Stimulated activated CD8-positive, alpha-beta memory T cell treated with anti-CD3 and anti-CD28 coated beads, Interleukin-15, amount 100 ng/mL, for 24 hours (primary cell): ENCODE measurements around the gene ATRN.

ENCODE experiments used
- DNase-seq: peaks from one replicate; pipeline ENCODE4 v3.0.0-alpha.2; 2020; ENCODE audit warnings: low read depth

ATRN gene

DNA sequence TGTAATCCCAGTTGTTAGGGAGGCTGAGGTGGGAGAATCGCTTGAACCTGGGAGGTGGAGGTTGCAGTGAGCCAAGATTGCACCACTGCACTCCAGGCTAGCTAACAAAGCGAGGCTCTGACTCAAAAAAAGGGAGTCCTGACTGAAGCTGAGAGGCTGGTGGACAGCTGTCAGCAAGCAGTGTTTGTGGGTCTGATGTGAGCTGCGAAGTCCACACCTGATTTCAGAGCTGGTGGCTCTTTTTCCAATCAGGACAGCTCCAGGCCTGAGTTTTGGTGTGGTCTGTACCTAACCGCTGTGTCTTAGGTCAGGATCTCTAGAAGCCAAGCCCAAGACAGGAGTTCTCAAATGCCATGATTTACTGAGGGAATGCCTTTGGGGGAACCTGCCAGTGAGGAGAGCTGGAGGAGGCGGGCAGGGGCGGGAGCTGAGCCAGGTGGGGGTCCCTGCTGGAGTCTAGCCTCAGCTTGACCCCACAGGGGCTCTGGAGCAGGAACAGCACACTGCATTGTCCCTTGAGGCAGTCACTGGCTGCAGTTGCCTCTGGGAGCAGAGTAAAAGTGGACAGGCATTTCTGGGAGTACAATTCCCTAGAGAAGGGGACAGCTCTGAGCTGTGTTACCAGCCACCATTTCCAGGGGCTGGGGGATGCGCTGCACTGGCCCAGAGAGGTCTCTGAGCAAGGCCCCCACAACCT, 187.3 kb downstream of the ATRN start:
- DNase-seq = no peak

- DNase-seq = no peak
Measured at GRCh38 chr20:3658716-3659491, 188.1 kb downstream of the ATRN start.

DNA sequence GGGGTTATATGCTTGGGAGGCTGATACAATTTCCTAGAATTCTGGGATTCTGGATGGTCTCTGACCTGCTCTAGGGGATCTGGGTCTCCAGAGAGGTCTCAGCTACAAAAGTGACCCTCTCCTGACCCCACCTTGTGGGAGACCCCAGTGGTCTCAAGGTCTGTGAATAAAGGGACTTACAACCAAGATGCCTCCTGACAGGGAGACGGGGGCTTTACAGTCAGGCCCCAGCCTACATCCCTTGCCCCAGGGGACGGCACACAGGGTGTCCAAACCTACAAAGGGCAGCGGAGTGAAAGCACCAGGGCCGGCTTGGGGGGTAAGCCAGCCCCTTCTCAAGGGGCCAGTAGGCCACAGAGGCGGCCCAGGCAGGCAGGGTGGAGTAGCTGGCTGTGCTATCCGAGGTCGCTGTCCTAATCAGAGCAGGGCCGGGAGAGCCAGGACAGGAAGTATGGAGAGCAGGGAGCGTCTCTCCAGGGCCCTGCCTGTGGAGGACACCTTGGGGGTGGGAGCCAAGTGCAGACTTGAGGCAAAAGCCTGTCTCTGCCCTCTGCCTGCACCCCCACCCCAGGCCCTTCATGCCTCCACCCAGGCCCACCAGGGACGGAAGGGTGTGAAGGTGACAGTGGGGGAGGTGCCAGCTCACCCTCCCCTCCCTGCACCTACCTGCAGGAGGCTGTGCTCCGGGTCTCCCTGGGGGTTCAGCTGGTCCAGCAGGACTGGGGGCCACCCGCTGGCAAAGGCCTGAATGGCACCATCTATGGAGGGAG, 188.9 kb downstream of the ATRN start:
- no peak for DNase-seq

- DNase-seq = no peak
Measured at GRCh38 chr20:3660262-3661059, 189.6 kb downstream of the ATRN start.

- no peak for DNase-seq
Measured at GRCh38 chr20:3661060-3661813, 190.4 kb downstream of the ATRN start.

DNA sequence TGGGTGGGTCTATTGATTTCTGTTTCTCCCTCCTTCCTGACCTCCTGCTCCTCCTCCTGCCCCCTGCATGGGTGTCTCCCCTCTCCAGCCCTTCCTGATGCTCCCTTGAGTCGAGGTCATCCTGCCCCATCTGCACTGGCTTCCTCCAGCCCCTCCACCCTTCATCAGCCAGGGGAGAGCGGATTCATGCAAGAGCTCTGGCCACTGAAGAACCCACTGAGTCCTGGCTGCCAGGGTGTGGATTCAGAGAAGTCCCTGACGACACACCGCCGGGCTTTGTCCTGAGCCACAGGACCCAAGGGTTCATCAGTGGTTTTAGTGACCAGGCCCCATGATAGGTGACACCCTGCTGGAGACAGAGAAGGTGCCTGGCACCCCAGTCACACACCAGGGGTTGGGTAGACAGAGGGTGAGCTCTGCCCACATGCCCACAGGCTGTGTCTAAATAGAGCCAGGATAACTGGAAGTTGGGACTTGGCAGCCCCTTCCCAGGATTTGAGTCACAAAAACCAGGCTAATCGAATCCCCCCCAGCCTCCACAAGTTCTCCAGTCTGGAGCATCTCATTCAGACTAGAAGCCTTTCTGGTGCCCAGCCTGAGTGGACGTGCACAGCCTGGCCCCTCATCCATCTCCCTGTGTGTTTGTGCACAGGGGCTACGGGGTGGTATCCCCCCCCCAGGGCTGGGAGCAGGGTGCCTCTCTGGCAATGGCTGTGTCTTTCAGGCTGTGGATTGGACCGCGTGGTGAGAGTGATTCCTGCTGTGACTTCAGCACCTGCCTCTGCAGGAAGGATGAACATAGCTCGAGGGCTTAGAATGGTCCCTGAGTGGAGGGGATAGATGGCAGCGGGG, 191.2 kb downstream of the ATRN start:
- DNase-seq = no peak

- no peak for DNase-seq
Measured at GRCh38 chr20:3663031-3663701, 192.3 kb downstream of the ATRN start, which contains the start of gene GFRA4. Gene GFRA4 (minus strand): TSS chr20:3663399. CDS start chr20:3663399, 0 bp downstream.

GRCh38 chr20:3663858-3664257, 193.0 kb downstream of the ATRN start:
- DNase-seq = no peak

GRCh38 chr20:3667434-3668037, 196.7 kb downstream of the ATRN start:
- DNase-seq = no peak

- DNase-seq = no peak
Measured at GRCh38 chr20:3669710-3670367, 199.0 kb downstream of the ATRN start.

- no peak for DNase-seq
Measured at GRCh38 chr20:3670511-3670910, 199.7 kb downstream of the ATRN start.

DNA sequence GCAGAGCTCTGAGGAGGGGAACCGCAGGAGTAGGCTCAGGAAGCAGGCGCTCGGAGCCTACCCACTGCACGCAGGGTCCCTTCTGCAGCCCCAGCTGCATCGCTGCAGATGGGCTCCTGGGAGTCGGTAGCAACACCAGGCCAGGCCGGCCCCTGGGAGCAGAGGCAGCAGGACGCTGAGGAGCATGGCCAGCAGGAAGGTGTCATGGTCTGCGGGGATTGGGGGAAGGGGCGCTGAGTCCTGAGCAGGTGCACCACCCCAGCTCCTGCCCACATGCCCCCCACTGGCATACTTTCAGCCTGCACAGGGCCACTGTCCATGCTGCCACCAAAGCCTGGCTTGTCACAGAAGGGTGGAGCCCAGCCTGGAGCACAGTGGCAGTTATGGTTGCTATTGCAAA, 200.1 kb downstream of the ATRN start:
- no peak for DNase-seq

DNA sequence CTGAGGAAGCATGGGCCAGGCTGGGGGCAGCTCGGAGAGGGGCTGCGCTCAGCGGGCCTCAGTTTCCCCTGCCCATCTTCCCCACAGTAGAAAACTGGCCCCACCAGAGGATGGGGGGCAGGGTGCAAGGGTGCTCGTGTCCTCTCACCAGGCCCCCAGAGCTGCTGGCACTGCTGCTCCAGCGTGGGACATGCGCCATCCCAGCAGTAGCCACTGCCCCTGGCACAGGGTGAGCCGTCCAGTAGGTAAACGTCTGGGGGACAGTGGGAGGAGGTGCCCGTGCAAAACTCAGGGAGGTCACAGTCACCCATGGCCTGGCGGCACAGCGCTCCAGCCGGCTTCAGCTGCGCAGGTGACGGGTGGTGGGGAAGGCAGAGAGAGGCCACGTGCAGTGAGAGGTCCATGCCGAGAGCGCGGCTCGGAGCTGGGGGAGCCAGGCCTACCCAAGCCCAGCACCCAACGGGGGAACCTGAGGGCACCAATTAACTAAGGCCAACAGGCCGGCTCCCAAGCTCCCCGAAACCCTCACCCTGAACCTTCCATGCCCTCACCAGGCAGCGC, 201.2 kb downstream of the ATRN start:
- no peak for DNase-seq

GRCh38 chr20:3672547-3673171, 201.8 kb downstream of the ATRN start:
- DNase-seq = no peak

DNA sequence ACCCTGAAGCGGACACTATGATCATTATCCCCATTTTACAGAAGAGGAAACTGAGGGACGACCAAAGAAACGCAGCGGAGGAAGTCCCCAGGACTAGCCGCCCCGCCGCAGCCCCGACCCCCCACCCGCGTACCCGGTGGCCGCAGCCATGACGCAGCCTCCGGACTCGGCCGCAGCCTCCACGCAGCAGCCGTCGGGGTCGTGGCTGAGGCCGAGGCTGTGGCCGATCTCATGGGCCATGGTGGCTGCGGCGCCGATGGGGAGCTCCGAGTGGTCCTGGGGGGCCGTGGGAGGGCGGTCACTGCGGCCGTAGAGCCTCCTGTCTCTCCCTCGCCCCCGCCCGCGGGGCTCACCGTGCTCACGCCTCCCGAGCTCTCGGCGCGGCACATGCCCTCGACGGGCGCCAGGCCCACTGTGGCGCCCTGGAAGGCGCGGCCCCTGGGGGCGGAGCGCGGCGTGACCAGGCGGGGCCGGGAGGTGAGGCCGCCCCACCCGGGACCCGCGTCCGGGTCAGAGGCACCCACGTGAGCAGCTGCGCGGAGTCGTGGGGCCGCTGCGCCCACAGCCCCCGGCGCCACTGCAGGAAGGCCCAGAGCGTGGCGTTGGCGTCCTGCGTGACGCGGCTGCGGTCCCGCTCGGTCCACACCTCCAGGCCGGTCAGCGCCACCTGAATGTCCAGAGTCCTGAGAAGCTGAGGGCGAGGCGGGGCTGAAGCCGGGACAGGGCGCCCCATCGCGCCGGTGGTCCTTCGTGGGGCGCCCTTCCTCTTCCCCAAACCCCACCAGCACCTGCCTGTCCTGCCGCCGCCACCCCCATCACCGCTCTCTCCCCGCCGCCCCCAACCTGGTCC, 202.6 kb downstream of the ATRN start:
- no peak for DNase-seq

DNA sequence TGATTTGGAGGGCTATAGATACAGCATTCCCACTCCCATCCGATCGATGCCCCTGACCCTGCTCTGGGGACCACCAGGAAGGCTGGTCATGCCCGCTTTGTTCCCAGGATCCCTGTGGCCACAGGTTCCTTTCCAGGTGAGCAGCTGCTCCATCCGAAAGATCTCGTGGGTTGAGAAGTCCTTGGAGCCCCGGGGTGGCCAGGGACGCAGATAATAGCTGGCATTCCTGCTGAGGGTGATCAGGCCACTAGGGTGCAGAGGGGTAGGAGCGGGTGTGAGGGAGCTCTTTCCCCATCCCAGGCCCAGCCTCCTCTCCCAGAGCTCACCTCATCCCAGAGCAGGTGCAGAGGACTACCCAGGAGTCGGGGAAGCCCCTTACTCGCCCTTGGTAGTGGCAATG, 203.6 kb downstream of the ATRN start:
- DNase-seq = no peak
